ENCODE results near the gene RAX2.

- TF ChIP-seq EZH2phosphoT487 (IDR thresholded peaks at IDR 0.05; ENCODE audit: low read depth, severe bottlenecking, unreplicated experiment) (no peak), EZH2 (IDR thresholded peaks at IDR 0.05; ENCODE audit: borderline replicate concordance) (no peak), CTCF (IDR thresholded peaks at IDR 0.05; ENCODE audit: poor library complexity) (no peak)
Measured at GRCh38 chr19:3768015-3768747, 3.8 kb downstream of the RAX2 start.

Measured in hepatocyte (in vitro differentiated cells).